Osteoblast (primary cell): ENCODE measurements around the gene LLGL1. TPM values are rescaled to one million over a fixed set of nuclear protein-coding genes. Genes with fewer than 3 reads are reported as not detected.
A peak's percentile ranks its signal among the peaks of the same experiment; 100 is the strongest.

ENCODE experiments used
- DNase-seq: peaks from one replicate; pipeline ENCODE4 v3.0.0; 2011; ENCODE audit warnings: low spot score, mixed read lengths; ENCODE audit not compliant: insufficient read length; ENCODE audit errors: missing footprints
- H2AFZ ChIP-seq: 2 replicates; pipeline ENCODE4 v1.6.0; 2011; ENCODE audit warnings: mild to moderate bottlenecking, low read length
- H3K27ac ChIP-seq: 2 replicates; pipeline ENCODE4 v1.5.1; 2011; ENCODE audit warnings: mild to moderate bottlenecking, low read depth, low read length, moderate library complexity
- H3K27me3 ChIP-seq: 2 replicates; pipeline ENCODE4 v1.6.0; 2012; ENCODE audit warnings: mild to moderate bottlenecking, control low read depth, inconsistent platforms, low read length, moderate library complexity; ENCODE audit not compliant: insufficient read depth
- H3K36me3 ChIP-seq: 2 replicates; pipeline ENCODE4 v1.5.1; 2011; ENCODE audit warnings: mild to moderate bottlenecking, low read length, control low read depth, moderate library complexity; ENCODE audit not compliant: insufficient read depth
- H3K4me1 ChIP-seq: 2 replicates; pipeline ENCODE4 v1.5.1; 2011; ENCODE audit warnings: mild to moderate bottlenecking, low read length, control low read depth, moderate library complexity; ENCODE audit not compliant: insufficient read depth
- H3K4me2 ChIP-seq: 2 replicates; pipeline ENCODE4 v1.6.0; 2011; ENCODE audit warnings: mild to moderate bottlenecking, low read length; ENCODE audit not compliant: insufficient read depth
- H3K4me3 ChIP-seq: fragments of 200-600 bp; sonication (generic); 3 replicates; pipeline ENCODE4 v1.5.1; 2012; ENCODE audit warnings: mild to moderate bottlenecking, low read length, inconsistent platforms; ENCODE audit not compliant: insufficient read depth
- H3K79me2 ChIP-seq: 2 replicates; pipeline ENCODE4 v1.6.0; 2012; ENCODE audit warnings: mild to moderate bottlenecking, low read length, control low read depth, inconsistent platforms; ENCODE audit not compliant: insufficient read depth
- H3K9me3 ChIP-seq: 2 replicates; pipeline ENCODE4 v1.5.1; 2011; ENCODE audit warnings: low read depth, low read length, control low read depth
- H4K20me1 ChIP-seq: 2 replicates; pipeline ENCODE4 v1.6.0; 2012; ENCODE audit warnings: mild to moderate bottlenecking, low read length, control low read depth; ENCODE audit not compliant: insufficient read depth
- CTCF ChIP-seq: IDR thresholded peaks from 2 replicates; pipeline ENCODE4 v1.5.1; 2011; ENCODE audit warnings: mild to moderate bottlenecking, low read depth, low read length, moderate library complexity; ENCODE audit errors: extremely low read depth
- total RNA-seq: library from RNA; depleted of rRNA; stranded (reverse); fragments of >200 nt; gene quantifications from 2 replicates; pipeline ENCODE4 v1.2.3, GENCODE V29; 2012

The LLGL1 gene
- total RNA-seq, 1 donor: 50.3 TPM

GRCh38 chr17:18229254-18229653 is 3.8 kb downstream of the LLGL1 start:
- Histone ChIP-seq H3K4me2 (no peak overlapping the region), H4K20me1 (peaks cover 61% of the 10 kb centered on the region), H3K79me2 (peaks cover 79% of the 10 kb centered on the region), H3K27me3 (no peaks in the 10 kb centered on the region), H3K9me3 (no peaks in the 10 kb centered on the region), H3K4me3 (no peak overlapping the region), H3K27ac (no peak overlapping the region), H3K36me3 (peaks cover 13% of the 10 kb centered on the region), H3K4me1 (peaks cover 22% of the 10 kb centered on the region), H2AFZ (no peak overlapping the region)
- DNase-seq: peak; percentile 80
- TF ChIP-seq CTCF: no peak

- Histone ChIP-seq H3K4me1 (peaks cover 16% of the 10 kb centered on the region), H3K36me3 (peaks cover 18% of the 10 kb centered on the region), H3K4me2 (no peak overlapping the region), H3K27ac (no peak overlapping the region), H2AFZ (no peak overlapping the region), H3K27me3 (no peaks in the 10 kb centered on the region), H3K4me3 (no peak overlapping the region), H3K79me2 (peaks cover 81% of the 10 kb centered on the region), H3K9me3 (no peaks in the 10 kb centered on the region), H4K20me1 (peaks cover 61% of the 10 kb centered on the region)
- peak; percentile 76 for DNase-seq
- no peak for TF ChIP-seq CTCF
Measured at GRCh38 chr17:18229771-18230170, 4.3 kb downstream of the LLGL1 start.

GRCh38 chr17:18230288-18231141 is 5.1 kb downstream of the LLGL1 start:
- no peak overlapping the region for H3K27ac ChIP-seq
- DNase-seq: peak; percentile 66
- no peak overlapping the region for H3K4me3 ChIP-seq
- peaks cover 81% of the 10 kb centered on the region for H3K79me2 ChIP-seq
- peaks cover 17% of the 10 kb centered on the region for H3K4me1 ChIP-seq
- no peaks in the 10 kb centered on the region for H3K27me3 ChIP-seq
- no peak overlapping the region for H2AFZ ChIP-seq
- no peak for TF ChIP-seq CTCF
- H3K36me3 ChIP-seq: peaks cover 18% of the 10 kb centered on the region
- no peaks in the 10 kb centered on the region for H3K9me3 ChIP-seq
- H3K4me2 ChIP-seq: no peak overlapping the region
- H4K20me1 ChIP-seq: peaks cover 61% of the 10 kb centered on the region

DNA sequence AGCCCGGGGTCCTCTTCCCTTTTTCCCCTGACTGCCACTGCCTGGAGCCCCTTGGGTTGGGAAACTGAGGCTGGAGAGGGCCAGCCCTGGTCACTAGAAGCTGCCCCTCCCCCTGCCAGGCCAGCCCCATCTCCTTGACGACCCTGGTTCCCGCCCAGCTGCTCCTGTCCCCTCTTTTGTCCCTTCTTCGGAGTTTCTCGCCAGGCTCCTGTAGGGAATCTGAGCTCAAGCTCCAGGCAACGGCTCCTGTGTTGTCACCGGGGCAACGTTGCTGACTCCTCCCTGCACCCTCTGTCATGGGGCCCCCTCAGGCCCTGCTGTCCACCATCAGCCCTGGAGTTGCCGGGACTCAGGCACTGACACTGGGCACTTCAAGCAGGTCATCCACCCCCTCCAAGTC is 5.7 kb downstream of the LLGL1 start:
- H3K4me3 ChIP-seq: no peak overlapping the region
- peak; percentile 66 for DNase-seq
- no peaks in the 10 kb centered on the region for H3K9me3 ChIP-seq
- peaks cover 76% of the 10 kb centered on the region for H3K79me2 ChIP-seq
- no peak overlapping the region for H3K4me2 ChIP-seq
- TF ChIP-seq CTCF: no peak
- H3K36me3 ChIP-seq: peaks cover 18% of the 10 kb centered on the region
- no peaks in the 10 kb centered on the region for H3K27me3 ChIP-seq
- H4K20me1 ChIP-seq: peaks cover 59% of the 10 kb centered on the region
- peaks cover 22% of the 10 kb centered on the region for H3K4me1 ChIP-seq
- no peak overlapping the region for H2AFZ ChIP-seq
- H3K27ac ChIP-seq: no peak overlapping the region
